ENCODE measurements around the gene FADS3.
A peak's percentile ranks its signal among the peaks of the same experiment; 100 is the strongest.

FADS3 gene, protein sequence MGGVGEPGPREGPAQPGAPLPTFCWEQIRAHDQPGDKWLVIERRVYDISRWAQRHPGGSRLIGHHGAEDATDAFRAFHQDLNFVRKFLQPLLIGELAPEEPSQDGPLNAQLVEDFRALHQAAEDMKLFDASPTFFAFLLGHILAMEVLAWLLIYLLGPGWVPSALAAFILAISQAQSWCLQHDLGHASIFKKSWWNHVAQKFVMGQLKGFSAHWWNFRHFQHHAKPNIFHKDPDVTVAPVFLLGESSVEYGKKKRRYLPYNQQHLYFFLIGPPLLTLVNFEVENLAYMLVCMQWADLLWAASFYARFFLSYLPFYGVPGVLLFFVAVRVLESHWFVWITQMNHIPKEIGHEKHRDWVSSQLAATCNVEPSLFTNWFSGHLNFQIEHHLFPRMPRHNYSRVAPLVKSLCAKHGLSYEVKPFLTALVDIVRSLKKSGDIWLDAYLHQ

DNA sequence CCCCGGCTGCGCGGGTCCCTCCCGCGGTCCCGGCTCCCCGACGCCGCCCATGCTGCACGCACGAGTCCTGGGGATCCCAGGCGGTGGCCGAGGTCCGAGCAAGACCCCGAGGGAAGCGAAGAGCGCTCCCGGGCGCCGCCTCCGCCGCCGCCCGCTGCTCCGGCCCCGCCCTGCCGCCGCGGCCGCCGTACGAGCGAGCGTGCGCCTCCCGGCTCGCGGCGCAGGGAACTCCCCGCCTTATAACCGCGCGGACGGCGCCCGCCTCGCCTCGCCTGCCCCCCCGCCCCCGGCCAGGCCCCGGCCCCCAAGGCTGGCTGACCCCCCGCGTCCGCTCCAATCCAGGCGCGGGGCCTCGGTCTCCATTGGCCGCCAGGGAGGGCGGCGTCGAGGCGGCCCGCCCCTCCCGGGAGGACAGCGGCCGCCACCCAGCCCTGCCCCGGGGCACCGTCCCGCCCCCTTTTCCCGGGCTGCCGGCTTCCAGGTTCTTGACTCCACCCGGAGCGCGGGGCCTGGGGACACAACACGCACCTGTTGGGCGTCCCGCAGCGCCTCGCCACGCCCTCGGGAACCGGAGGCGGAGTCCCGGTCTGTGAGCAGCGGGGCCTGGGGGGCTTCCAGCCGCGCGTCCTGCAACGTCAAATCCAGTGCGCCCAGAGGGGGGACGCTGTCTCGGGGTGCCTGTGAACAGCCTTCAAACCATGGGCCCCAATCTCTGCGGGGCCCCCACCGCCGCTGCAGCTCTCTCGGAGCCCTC, at the start of gene FADS3:
Gene FADS3 (minus strand): TSS at position 215 of the 754 bp plus-strand sequence. CDS start 164 bp downstream, at position 51.
- DNase-seq (ENCODE audit: low spot score): peak; percentile 93

DNA sequence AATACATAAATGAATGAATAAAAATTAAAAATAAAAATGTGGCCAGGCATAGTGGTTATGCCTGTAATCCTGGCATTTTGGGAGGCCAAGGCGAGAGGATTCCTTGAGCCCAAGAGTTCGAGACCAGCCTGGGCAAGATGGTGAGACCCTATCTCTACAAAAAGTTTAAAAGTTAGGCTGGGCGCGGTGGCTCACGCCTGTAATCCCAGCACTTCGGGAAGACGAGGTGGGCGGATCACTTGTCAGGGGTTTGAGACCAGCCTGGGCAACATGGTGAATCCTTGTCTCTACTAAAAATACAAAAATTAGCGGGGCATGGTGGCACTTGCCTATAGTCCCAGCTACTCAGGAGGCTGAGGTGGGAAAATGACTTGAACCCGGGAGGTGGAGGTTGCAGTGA, 49.1 kb upstream of the FADS3 start:
- no peak for DNase-seq (ENCODE audit: low spot score)

DNA sequence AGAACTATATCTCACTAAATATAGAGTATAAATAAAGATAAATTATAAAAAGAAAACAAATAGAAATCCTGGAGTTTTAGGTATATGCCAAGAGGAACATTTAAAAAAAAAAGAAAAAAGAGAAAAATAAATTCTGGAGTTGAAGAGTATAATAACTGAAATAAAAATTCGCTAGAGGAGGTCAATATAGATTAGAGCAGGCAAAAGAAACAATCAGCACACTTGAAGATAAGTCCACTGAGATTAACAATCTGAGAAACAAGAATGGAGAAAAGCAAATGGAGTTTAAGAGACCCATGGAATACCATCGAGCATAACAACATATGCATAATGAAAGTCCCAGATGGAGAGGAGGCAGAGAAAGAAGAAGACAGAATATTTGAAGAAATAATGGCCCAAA, 44.5 kb upstream of the FADS3 start:
- DNase-seq (ENCODE audit: low spot score): no peak

DNA sequence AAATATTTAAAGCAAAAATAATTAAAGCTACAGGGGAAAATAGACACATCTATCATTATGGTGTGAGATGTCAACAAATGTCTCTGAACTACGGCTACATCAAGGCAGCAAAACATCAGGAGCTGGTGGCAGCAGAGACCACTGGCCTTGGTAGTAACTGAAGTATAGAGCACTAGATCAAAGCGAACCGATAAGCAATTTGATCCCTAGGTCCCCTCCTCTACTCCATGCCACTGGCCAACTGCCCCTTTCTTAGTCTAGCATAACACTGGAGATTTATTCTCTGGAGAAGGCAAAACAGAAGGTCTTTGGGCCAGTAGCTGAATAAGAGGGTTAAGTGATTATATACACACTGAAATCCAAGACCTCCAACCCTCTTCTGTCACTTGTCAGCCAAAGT, 39.6 kb upstream of the FADS3 start:
- no peak for DNase-seq (ENCODE audit: low spot score)

DNA sequence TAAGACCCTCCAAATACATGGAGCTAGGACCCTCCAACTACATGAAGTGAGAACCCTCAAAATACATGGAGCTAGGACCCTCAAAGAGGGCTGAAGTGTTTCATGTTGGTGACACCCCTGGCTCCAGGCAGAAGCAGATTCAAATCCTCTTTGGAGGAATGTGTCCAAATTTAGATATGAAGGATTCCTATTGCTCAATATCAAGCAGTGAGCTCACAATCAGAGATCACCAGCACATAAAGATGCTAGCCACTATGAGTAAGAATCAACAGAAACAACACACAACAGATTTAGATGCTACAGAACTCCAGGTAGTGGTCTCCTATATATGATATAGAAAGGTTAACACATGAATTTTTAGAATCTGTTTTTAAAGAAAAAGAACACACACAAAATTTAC, 37.3 kb upstream of the FADS3 start:
- peak; percentile 44 for DNase-seq (ENCODE audit: low spot score)

DNA sequence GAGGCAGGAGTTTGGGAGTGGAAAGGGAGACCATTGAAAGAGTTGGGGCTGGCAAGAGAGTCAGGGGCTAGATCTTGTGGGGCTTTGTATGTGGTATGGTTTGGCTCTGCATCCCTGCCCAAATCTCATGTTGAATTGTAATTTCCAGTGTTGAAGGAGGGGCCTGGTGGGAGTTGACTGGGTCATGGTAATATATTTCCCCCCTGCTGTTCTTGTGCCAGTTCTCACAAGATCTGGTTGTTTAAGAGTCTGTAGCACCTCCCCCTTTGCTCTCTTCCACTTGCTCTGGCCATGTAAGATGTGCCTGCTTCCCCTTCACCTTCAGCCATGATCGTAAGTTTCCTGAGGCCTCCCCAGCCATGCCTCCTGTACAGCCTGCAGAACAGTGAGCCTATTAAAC, 36.2 kb upstream of the FADS3 start:
- no peak for DNase-seq (ENCODE audit: low spot score)

DNA sequence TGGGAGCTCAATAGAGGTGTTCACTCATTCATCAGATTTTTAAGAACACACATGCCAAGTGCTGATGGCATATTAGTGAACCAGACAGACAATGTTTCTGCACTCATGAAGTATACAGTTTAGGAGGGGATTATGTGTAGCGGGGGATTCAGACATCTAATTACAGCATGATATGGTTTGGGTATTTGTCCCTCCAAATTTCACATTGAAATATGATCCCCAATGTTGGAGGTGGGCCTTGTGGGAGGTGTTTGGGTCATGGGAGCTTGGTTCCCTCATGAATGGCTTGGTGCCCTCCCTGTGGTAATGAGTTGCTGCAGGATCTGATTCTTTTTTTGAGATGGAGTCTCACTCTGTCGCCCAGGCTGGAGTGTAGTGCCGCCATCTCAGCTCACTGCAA, 34.9 kb upstream of the FADS3 start:
- DNase-seq (ENCODE audit: low spot score): no peak

DNA sequence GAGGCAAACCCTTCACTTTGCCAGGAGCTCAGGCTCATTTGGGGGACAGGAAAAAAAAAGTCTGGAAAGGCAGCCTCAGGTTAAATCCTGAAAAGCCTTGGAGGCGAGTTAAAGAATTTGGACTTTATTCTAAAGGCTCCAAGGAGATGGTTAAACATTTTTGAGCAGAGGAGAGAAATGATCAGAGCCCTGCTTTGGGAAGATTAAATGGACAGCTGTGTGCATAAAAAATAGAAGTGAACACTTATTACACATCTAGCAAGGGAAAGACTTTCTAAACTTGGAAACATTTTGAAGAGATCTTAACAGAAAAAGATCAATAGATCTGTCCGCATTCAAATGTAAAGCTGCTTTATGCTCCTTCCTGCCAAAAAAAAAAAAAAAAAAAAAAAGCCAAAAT, 34.4 kb upstream of the FADS3 start:
- no peak for DNase-seq (ENCODE audit: low spot score)

DNA sequence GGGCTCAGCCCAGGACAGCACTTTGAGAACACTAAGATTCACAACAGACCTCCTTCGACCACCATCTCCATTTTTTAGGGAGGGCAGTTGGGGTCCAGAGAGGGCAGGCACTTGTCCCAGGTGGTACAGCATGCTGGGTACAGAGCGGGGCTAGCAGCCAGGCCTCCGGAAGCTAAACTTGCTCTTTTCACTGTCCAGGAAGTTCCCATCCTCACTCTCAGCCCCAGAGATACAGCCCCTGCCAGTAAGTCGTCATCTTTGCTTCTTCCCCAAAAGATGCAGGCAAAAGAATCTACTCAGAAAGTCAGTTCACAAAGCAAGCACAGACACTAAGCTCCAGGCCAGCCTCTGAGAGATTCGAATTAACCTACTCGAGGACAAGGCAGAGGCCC, 32.7 kb upstream of the FADS3 start:
- peak; percentile 2 for DNase-seq (ENCODE audit: low spot score)

DNA sequence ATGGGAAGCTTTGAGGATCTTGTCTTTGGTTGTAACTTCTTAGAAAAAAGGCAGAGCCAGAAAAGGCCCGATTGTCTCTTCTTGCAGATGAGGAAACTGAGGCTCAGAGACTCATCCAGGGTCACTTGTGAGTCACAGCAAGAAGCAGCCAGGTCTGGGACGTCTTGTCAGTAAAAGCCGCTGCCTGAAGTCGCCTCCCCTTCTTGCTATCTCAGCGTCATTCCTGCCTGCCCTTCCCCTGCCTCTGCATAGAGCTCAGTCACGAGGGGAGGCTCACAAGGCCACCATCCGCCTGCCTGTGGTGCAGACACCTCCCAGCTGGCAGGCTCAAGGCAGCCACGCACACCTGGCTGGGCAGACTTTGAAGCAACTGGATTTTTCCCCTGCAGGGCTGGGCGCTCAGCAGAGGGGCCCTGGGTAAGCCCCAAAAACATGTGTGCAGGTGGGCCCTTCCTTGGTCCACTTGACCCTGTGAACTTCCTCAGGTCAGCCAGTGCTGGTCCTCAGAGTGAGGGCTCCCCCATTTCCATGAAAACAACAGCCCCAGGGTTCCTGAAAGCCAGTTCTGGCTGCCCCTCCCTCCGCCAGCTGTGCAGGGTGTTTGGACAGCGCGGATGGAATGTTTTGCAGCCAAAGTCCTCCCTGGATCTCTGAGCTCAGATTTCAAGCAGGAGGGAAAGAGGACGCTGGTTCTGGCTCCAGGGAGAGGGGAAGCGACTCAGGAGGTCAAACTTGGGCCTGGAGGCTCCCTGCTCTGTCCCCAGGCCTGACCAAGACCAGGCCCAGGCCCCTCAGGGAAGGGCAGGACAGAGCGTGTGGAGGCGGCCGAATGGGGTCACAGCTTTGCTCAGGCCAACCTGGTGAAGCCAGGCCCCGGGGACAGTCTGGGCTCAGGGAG, 32.1 kb upstream of the FADS3 start:
- peak; percentile 74 for DNase-seq (ENCODE audit: low spot score)

DNA sequence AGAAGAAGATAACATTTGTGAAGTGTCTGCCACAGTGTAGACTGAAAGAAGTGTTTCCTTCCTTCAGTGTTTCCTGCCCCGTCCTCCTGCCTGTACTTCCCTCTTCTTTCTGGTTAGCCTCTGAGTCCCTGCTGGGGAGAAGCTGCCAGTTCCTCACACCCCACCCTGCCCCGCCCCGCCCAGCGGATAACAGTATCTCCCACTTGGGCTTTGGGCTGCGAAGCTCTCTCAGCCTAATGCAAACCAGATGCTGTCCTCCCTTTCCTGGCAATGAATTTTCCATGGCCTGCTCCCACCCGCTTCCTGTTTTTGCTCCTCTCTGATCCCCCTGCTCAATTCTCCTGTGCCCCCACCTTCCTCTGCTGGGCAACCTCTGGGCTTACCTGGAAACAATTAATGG, 31.2 kb upstream of the FADS3 start:
- peak; percentile 86 for DNase-seq (ENCODE audit: low spot score)

DNA sequence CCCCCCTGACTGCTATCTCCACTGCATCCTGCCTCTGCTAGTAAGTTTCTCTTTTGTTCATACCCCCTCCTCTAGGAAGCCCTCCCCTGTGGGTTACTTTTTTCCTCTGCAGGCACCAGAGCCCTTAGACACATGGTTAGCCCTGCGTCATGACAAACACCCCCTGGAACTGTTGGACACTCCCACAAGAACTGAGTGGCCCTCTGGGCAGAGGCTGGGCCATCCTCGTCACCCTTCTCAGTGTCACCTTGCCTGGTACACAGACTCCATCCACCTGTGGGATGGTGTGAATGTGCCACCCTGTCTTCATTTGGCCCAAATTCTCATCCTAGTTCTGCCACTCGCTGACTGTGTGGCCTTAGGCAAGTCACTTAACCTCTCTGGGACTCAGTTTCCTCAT, 30.1 kb upstream of the FADS3 start:
- DNase-seq (ENCODE audit: low spot score): peak; percentile 2

DNA sequence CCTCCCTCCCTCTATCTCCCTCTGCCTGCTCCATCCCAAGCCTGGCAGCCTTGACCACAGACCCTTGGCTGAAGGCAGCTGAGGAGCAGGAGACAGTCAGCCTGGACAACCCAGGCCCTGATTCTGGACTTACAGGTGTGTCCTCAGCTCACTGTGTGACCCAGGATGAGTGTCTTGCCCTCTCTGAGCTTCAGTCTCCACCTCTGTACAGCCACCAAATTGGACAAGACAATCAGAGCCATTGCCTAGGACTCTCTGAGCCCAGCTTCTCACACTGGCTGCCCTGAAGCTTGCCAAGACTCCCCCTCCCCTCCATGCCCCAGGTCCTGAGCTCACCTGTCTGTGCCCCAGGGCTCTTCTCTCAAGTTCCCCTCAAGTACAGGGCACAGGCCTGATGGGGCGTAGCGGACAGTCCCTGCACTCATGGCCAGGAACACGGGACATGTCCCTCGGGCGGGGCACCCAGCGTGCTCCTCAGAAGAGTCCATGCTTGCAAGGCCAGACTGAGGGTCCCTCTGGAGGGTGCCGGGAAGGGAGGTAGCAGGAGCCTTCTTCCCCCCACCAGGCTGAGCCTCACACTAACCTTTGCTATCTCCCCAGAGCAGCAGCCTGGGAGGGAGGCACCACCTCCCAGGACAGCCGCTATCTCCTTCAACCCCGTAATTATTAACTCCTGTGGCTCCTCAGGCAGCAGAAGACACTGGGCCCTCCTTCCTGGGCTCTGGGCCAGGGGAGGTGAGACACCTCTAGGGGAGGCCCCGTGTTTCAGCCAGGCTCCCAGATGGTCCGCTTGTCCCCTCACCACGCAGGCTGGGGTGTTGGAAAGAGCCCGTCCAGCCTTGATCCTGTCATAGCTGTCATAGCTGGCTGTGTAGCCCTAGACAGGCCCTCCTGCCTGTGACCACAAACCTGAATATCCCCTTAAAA, 28.6 kb upstream of the FADS3 start:
- peak; percentile 2 for DNase-seq (ENCODE audit: low spot score)

DNA sequence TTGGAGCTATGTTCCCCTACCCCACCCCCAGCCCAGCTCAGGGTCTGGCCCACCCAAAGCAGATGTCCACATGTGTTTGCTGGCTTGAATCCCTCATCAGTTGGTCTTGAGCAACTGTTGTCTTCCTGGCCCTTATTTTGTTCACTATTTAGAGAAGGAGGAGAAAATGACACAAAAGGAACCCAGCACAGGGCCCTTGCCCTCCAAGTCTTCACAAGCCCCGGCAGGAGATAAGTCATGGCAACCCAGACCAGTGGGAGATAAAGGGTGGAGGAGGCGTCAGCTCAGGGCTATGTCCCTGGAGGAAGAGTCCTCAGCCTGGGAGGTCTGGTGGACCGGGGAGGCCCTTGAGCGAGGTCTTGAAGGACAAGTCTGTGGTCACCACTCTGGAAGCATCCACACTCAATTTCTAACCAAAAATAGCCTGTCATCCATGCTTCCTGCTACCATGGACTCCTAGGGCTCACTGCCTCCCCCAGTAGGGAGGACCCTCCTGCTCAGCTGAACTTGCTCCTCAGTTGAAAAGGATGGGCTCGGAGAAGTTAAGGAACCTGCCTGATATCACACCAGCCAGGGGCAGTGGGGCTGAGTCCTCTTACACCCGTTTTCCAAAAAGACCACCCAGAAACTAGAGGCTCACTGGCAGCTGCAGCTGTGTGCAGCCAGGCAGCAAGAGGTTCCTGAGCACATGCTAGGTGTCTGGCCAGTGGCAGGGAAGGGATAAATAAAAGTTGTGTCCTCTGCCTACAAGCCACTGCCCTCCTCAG, 27.8 kb upstream of the FADS3 start:
- peak; percentile 10 for DNase-seq (ENCODE audit: low spot score)

DNA sequence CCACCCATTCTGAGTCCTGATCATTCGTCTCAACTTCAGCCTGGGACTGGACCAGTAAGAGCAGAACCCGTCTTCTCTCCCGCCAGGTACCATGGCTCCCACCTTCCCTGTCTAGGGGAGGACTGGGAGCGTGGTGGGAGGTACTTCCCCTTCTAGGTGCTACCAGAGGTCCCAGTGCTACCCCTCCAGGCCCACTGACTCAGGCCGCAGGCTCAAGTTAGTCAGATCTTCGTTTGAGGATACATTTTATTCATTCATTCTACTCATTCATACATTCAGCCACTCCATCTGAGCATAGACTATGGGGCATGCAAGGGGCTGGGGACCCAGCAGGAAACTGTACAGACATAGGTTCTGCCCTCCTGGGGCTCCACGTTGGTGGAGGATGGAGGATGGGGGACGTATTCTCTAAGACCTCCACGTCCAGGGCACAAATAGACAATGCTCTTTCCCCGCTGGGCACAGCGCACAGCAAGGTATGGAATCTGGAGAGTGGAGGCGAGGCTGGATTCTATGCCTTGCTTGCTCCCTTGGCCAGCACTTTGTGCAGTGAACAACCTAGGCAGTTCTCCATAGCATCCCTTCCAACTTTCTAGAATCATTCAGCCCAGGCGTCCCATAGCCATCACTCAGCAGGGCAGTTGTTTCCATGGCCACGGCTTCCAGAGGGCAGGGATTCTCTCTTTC, 27.0 kb upstream of the FADS3 start:
- DNase-seq (ENCODE audit: low spot score): peak; percentile 3

DNA sequence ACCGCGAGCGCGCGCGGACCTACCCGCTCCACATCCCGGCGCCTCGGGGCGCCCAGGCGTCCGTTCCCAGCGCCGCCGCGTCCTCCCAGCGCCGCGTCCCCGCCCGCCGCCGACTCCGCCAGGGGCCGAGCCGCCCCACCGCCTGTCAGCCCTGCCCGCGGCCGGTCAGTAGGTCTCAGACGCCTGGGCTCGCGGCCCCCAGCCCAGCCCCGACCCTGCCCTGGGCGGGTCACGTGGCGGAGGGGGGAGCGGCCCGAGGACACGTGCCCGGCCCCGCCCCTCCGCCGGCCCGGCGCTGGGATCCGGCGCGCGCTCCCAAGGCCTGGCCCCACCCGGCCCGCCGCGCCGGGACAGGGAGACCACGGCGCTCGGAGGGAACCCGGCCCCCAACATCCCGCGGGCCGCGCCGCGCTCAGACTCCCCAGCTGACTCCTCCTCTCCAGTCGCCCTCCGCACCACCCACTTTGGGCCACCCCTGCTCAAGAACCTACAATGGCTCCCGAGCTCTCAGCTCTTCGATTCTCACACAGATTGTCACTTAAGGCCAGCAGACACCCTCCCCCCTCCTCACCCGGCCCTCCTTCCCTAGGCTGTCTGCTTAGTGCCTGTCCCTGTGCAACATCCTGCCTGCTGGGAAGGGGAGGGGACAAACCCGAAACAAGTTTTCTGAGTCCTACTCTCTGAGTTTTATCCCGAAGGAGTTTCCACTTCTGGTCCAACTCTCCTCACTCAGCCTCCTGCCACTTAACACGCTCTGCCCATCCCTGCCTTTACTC, 26.2 kb upstream of the FADS3 start, which contains the start of gene RAB3IL1:
Gene RAB3IL1 (minus strand): TSS at position 233 of the 776 bp plus-strand sequence. CDS start 199 bp downstream, at position 34.
- peak; percentile 82 for DNase-seq (ENCODE audit: low spot score)

DNA sequence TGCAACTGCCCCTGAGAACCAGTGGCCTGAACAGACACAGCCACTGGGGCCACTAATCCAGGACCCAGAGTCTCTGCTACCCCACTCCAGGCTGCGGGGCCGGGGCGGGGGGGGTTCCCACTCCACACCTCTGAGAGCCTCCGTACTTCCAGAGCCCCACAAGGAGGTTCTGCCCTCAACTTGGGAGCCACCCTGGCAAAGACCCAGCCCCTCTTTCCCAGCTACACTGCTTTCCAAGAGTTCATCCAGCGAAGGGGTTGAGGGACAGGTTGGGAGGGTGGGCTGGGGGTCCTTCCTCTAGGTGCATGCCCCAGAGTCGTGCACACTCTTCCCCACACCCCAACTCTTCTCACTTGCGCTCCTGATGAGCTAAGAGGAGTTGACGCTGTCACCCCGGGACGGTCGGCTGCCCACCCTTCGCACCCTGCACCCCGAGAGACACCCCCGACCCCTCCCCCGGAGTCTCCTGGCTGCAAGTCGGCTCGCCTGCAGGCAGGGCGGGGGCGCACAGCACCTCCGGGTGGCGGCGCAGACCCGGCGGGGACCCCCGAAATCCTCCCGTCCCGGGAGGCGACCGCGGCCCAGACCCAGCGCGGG, 25.5 kb upstream of the FADS3 start:
- DNase-seq (ENCODE audit: low spot score): peak; percentile 34

DNA sequence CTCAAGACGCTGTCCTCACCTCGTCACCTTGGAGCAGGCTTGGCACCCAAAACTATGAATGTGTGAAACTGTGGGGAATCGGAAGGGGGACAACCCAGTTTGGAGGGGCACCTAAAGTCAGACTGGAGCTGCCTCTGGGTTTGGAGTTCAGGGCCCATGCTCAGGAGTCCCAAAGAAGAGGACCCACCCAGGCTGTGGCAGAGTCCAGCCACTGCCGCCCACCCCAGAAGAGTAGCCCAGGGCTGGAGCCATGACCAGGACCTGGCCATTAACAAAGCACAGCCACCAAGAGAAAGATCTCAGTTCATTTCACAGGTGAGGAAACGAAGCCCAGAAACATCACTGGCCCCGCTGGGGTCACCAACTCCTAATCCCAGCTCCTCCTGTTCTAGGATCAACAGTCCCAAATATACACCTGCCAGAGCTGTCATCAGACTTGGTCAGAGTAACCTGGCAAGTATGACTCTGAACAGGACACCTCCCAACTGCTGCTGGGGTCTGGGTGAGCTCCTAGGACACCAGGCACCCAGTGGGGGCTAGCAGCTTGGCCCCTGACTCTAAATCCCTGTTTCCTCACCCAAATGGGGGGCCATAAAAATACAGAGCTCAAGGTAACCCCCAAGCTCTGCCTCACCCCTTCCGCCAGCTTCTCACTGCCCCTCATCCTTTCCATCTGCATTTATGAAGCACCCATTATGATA, 23.3 kb upstream of the FADS3 start:
- DNase-seq (ENCODE audit: low spot score): peak; percentile 13

Data from hepatic stellate cell (primary cell).